Fibroblast of skin of left biceps (primary cell): Measurements from ENCODE around the gene ADGRB3.
"Not testable (repeated sequence)": the region's sequence is repeated elsewhere in the genome, so short reads cannot be mapped to it uniquely, and the experiment has no call there.

Experiments used
- DNase-seq, 2 experiments: peaks; one replicate each; pipeline ENCODE4 v3.0.0-alpha.2; 2013; ENCODE audit warnings: low read depth in 2 of 2

ADGRB3 gene

DNA sequence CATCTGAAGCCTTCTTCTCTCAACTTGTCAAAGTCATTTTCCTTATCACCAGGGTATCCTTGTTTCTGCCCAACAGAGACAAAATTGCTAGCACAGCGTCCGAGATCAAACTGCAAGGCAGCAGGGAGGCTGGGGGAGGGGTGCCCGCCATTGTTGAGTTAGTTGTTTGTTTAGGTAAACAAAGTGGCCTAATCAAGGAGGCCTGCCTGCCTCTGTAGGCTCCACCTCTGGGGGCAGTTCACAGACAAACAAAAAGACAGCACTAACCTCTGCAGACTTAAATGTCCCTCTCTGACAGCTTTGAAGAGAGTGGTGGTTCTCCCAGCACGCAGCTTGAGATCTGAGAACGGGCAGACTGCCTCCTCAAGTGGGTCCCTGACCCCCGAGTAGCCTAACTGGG, 155.0 kb downstream of the ADGRB3 start:
- not testable (repeated sequence) for DNase-seq

GRCh38 chr6:68814976-68815375, 179.9 kb downstream of the ADGRB3 start:
- not testable (repeated sequence) for DNase-seq

- no peak for DNase-seq
Observed at GRCh38 chr6:68826501-68826900, 191.4 kb downstream of the ADGRB3 start.

GRCh38 chr6:68834551-68834950, 199.5 kb downstream of the ADGRB3 start:
- no peak for DNase-seq

GRCh38 chr6:68838571-68838970, 203.5 kb downstream of the ADGRB3 start:
- DNase-seq, result no peak

DNA sequence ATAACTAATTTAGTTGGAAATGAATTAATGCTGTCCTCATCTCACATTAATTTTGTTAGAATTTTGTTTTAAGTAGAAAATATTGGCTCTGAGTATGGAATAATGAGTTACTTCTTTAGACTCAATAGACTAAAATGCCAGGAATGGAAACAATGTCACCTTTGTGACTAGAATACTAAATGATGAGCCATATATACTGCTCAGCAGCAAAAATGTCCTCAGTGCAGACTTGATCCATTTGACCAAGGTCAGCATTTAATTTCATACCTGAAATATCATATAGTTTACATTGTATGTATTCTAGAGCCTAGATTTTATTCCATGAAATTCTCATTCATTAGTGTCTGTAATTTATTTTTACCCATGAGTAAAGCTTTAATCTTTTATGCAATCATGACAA, 217.7 kb downstream of the ADGRB3 start:
- DNase-seq, result no peak

- no peak for DNase-seq
Observed at GRCh38 chr6:68859233-68859632, 224.2 kb downstream of the ADGRB3 start.

- DNase-seq, result no peak
Observed at GRCh38 chr6:68868646-68869045, 233.6 kb downstream of the ADGRB3 start.

GRCh38 chr6:68873236-68873635, 238.2 kb downstream of the ADGRB3 start:
- DNase-seq, result no peak

DNA sequence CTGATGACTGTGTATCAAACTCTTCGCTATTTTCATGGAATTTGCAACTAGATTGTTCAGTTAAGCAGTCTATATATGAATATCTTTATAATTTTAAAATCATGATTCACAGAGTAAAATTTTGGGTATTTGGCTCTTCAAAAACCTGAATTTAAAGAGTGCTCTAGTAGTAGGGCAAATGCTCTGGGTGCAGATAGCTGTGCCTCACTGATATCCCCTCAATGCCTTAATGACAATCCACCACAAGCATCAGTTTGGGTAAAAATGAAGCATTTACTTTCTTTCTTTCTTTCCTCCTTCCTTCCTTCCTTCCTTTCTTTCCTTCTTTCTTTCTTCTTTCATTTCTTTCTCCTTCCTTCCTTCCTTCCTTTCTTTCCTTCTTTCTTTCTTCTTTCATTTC, 239.7 kb downstream of the ADGRB3 start:
- DNase-seq, result no peak

GRCh38 chr6:68875403-68875802, 240.3 kb downstream of the ADGRB3 start:
- DNase-seq, result no peak

- no peak for DNase-seq
Observed at GRCh38 chr6:68876792-68877493, 241.9 kb downstream of the ADGRB3 start.

DNA sequence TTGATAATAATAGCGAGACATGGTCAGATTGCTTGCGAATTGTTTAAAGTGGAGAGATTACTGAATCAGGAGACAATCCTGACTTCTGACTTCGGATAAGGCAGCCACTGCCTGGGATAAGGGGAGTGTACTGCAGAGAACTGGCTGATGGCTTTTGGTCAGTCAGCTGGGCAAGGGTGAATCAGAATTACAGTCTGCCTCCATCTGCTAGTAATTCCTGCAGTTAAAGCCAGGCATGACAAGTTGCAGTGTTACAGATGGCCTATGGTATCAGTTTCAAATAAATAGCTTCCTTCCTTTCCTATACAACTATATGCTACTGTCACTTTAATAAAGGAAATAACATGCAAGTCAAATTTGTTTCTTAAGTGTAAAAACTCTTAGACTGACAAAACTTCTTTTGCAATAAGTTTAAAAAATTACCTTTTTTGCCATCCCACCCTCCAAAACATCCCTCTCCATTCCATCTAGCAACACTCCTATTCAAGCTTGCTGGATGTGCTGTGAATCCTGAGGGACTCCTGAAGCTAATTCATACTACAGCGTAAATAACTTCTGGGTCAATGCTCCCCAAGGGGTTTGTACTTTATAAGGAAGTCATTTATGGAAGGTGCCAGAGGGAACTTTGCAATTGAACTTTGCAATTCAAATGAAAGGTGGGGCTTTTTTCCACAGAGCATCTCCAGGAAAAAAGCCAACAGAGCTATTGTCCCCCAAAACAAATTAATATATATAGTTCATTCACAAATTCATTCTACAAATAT, 245.2 kb downstream of the ADGRB3 start:
- no peak for DNase-seq

- not testable (repeated sequence) for DNase-seq
Observed at GRCh38 chr6:68883325-68883724, 248.2 kb downstream of the ADGRB3 start.

- no peak for DNase-seq
Observed at GRCh38 chr6:68891419-68891818, 256.3 kb downstream of the ADGRB3 start.

- DNase-seq, result no peak
Observed at GRCh38 chr6:68892452-68892851, 257.4 kb downstream of the ADGRB3 start.

DNA sequence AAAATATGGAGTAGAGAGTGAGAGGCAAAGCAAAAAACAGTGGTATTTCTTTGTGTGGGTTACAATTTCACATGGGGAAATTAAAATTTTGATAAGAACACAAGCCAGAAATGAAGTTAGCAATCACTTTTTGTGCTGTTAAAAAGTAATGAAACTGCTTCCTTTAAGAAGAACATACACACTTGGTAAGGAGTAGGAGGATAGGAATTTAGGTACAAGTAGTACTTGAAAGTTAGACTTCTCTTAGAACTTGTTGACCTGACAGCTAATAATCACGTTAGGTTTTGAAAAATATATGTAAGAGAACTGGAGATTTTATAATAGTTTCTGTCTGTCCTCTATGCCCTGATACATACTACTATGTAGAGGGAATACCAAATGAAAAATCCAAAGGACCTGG, 260.8 kb downstream of the ADGRB3 start:
- DNase-seq, result no peak

GRCh38 chr6:68901044-68901443, 266.0 kb downstream of the ADGRB3 start:
- no peak for DNase-seq

GRCh38 chr6:68911334-68911733, 276.3 kb downstream of the ADGRB3 start:
- DNase-seq, result no peak

DNA sequence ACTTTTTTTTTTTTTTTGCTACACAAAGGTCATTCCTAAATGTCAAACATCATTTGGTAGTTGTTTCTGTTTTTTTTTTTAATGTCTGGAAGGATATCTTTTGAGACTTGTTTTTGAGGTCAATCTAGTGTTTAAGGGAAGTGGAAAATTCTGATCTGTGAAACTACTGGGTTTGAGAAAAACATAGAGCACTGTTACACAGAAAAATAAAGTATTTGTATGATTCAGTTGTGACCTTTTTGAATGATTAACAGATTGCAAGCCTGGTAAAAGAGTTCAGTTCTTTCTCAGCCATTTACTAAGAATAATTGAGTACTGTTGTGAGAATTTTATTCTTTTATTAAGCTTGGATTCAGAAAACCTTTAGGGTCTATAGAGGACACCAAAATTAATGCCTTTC, 276.7 kb downstream of the ADGRB3 start:
- no peak for DNase-seq

DNA sequence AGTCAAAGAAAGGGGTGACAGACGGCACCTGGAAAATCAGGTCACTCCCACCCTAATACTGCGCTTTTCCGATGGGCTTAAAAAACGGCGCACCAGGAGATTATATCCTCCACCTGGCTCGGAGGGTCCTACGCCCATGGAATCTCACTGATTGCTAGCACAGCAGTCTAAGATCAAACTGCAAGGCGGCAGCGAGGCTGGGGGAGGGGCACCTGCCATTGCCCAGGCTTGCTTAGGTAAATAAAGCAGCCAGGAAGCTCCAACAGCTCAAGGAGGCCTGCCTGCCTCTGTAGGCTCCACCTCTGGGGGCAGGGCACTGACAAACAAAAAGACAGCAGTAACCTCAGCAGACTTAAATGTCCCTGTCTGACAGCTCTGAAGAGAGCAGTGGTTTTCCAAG, 277.7 kb downstream of the ADGRB3 start:
- not testable (repeated sequence) for DNase-seq

- DNase-seq, result no peak
Observed at GRCh38 chr6:68915586-68915985, 280.5 kb downstream of the ADGRB3 start.

- no peak for DNase-seq
Observed at GRCh38 chr6:68919537-68919936, 284.5 kb downstream of the ADGRB3 start.
